ENCODE results near the gene CEMIP.

DNA sequence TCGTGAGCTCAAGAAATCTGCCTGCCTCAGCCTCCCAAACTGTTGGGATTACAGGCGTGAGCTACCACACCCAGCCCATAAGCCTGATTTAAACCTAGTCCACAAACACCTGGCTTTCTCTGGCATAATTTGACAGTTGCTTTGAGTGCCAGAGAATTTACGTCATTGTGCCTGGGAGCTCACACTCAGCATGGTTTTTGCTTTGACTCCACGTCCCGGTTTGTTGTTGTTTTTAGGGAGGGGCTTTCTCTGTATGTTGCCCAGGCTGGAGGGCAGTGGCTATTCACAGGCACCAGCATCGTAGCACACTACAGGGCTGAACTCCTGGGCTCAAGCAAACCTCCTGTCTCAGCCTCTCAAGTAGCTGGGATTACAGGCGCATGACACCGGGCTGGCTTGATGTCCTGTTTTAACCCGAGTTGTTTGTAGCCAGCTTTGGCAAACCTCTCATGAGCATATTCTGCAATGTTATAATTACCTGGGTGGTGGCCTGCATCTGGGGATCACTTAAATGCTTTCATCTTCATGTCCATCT, 32.7 kb downstream of the CEMIP start:
- TF ChIP-seq CTCF (IDR thresholded peaks at IDR 0.05) (no peak), EZH2phosphoT487 (IDR thresholded peaks at IDR 0.05) (no peak), EZH2 (IDR thresholded peaks at IDR 0.05) (no peak)

Measured in neural progenitor cell (in vitro differentiated cells).